GM12874 (cell line): Measurements from ENCODE around the gene GPNMB.

ENCODE experiments used
- TF ChIP-seq, protein P1 (sequence below): IDR thresholded peaks from 2 replicates; pipeline ENCODE4 v1.5.1; 2011; ENCODE audit warnings: low read depth, mild to moderate bottlenecking, control low read depth, low read length, moderate library complexity; ENCODE audit not compliant: insufficient read depth

The GPNMB gene

DNA sequence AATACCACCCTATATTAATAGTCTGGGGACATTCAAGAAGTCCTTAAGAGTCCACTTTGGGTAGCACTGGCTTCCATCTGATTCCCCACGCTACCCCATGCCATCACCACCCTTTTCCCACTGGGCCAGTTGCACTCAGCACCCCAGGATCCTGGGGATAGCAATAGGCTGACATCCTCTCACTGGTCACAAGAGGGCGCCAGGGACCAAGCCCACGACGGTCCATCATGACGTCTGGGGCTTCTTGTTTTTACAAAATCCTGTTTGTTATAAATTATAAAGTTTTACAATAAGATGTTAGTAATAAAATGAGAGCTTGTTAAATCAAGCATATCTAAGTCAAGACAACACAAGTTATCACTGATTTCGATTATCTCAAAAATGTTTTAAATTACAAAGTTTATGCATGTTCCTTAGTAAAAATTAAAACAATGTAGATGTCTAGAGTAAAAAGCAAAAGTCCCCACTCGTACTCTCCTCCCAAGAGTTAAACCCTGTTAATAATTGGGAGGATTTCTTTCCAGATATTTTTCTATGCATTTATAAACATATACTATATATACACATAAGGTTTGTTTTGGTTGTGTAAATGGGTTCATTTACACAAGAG, 15.4 kb downstream of the GPNMB start:
- TF ChIP-seq, protein P1, sequence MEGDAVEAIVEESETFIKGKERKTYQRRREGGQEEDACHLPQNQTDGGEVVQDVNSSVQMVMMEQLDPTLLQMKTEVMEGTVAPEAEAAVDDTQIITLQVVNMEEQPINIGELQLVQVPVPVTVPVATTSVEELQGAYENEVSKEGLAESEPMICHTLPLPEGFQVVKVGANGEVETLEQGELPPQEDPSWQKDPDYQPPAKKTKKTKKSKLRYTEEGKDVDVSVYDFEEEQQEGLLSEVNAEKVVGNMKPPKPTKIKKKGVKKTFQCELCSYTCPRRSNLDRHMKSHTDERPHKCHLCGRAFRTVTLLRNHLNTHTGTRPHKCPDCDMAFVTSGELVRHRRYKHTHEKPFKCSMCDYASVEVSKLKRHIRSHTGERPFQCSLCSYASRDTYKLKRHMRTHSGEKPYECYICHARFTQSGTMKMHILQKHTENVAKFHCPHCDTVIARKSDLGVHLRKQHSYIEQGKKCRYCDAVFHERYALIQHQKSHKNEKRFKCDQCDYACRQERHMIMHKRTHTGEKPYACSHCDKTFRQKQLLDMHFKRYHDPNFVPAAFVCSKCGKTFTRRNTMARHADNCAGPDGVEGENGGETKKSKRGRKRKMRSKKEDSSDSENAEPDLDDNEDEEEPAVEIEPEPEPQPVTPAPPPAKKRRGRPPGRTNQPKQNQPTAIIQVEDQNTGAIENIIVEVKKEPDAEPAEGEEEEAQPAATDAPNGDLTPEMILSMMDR, result peak; percentile 88

DNA sequence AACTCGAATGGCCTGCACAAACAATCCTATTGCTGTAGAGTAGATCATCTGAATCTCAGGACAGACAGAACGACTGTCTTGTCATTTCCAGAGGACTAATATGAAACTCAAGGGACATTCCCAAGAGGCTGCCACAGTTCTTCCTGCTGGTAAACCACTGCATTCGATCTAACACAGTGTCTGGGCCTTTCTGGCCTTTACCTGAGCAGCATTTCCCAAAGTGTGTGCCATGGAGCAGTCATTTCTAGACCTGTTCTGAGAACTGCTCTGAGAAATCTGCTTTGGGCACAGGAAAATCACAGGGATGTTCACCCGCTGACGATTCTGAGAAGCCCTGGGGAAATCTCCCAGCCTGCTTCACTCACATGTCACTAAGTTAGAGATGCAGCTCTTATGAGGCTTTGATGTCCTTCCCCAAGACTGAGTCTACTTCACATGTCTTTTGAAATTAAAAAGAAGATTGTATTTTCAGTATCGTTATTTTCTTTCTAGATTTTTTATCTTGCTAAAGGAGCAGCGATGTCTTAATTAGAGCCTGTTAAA, 18.4 kb downstream of the GPNMB start:
- TF ChIP-seq, protein P1, result no peak

DNA sequence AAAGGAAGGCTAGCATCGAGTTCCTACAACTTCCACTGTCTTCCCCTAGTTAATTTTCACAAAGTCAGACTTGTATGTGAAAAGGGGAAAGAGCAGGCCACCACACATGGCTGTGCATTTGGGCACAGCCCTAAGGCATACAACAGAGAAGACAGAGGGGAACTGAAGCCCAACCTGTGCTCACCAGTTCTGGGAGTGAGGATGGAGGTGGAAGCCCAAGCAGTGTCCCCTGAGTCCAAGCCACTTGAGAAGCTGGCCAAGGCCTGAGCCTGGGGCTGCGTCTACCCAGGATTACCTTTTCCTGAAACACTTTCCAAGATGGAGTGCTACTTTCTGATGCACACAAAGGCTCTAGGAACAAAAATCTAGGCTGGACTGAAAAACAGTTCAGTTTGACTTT, 20.3 kb downstream of the GPNMB start:
- TF ChIP-seq, protein P1, result no peak

DNA sequence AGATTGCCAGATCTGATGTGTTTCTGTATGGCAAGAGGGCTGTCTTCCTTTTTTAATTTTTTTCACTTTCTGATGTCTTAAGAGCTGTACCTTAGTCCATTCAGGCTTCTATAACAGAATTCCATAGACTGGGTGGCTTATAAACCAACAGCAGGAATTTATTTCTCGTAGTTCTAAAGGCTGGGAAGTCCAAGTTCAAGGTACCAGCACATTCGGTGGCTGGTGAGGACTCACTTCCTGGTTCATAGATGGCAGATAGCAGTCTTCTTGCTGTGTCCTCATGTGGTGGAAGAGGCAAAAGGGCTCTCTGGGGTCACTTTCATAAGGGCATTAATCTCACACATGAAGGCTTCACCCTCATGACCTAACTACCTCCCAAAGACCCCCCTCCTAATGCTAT, 20.8 kb downstream of the GPNMB start:
- TF ChIP-seq, protein P1, result no peak

DNA sequence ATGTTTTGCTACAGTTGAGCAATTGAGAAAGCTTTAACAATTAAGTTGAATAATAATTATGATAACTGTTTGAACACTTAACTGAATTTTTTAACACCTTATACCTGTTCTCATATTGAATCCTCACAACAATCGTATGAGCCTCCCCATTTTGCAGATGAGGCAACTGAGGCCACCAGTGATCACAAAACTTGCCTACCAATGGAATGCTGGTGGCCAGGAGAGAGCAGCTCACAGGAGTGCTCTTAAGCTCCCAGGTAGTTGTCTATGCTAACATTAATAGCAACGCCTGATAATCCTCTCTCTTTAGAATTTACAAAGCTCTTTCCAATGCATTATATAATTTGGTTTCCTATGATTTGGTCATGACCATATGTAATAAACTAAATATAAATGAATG, 21.6 kb downstream of the GPNMB start:
- TF ChIP-seq, protein P1, result no peak

DNA sequence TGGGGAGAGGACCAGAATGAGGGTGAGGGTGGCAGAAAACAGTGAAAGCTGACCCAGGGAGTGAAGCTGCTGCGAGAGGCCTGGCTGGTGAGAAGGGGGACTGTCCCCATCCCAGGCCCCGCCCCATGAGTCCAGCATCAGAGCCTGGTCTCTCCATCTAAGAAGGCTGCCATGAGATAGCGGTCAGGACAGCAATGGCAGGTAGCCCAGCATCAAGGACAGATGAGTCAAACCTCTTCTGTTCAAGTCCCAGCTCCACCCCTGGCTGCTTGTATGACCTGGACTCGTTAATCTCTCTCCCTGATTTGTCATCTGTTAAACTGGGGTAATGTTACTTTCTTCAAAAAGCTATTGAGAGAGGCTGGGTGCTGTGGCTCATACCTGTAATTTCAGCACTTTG, 22.2 kb downstream of the GPNMB start:
- TF ChIP-seq, protein P1, result no peak

DNA sequence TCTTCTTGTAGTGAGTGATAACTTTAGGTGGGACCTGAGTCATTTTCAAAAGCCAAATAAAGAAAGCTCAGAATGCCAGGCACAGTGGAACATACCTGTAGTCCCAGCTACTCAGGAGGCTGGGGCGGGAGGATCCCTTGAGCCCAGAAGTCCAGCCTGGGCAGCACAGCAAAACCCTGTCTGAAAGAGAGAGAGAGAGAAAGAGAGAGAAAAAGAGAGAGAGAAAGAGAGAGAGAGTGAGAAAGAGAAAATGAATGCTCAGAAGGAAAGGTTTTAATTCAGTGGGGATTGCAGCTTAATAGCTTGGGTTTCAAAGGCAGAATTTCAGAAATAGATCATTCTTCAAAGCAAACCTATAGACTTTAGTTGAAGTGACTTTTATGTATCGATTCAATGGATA, 25.7 kb downstream of the GPNMB start:
- TF ChIP-seq, protein P1, result no peak
